HCT116 (cell line): ENCODE measurements around the gene TSPAN1. TPM values are rescaled to one million over a fixed set of nuclear protein-coding genes. Genes with fewer than 3 reads are reported as not detected.

Source experiments
- ATAC-seq: fragments of 200-7000 bp; cut with Tn5 transposase; 2 replicates; pipeline ENCODE4 v1.9.1; 2020; ENCODE audit warnings: mild to moderate bottlenecking, moderate library complexity
- BruUV-seq: library from RNA; stranded (reverse); fragments of 400-500 nt; replicated peaks from 2 replicates; lab custom pipeline; 2021; lab: Mats Ljungman, UMichigan
- CTCF ChIA-PET: fragments of 300-600 bp; sonication (Branson Sonifier 250); formaldehyde crosslinking; loops from one replicate; lab custom pipeline; 2021; ENCODE audit warnings: antibody characterized with exemption; lab: Charles Lee
- POLR2A ChIA-PET: fragments of 300-600, 350-600 bp; sonication (Branson Sonifier 250); formaldehyde crosslinking; loops from one replicate; lab custom pipeline; 2021; ENCODE audit warnings: antibody characterized with exemption; lab: Charles Lee
- RAD21 ChIA-PET, 2 experiments: fragments of 300-600 bp; sonication (Branson Sonifier 250); formaldehyde crosslinking; loops; one replicate each; lab custom pipeline; 2023; ENCODE audit warnings: low total read pairs in 2 of 2; ENCODE audit not compliant: uncharacterized antibody in 2 of 2, unreplicated experiment in 2 of 2, low non-redundant PET in 1 of 2; lab: Charles Lee
- DNase-seq: peaks from one replicate; pipeline ENCODE4 v3.0.0-alpha.2; 2010; ENCODE audit warnings: low read depth, low spot score
- H2AFZ ChIP-seq: fragments of 200-600 bp; shearing (Covaris generic), sonication (generic); 2 replicates; pipeline ENCODE4 v1.6.1; 2017; ENCODE audit warnings: low read depth, mixed run types, mixed read lengths, antibody characterized with exemption, low read length; ENCODE audit not compliant: poor library complexity, severe bottlenecking
- H3K27ac ChIP-seq: 2 replicates; pipeline ENCODE4 v1.5.1; 2012; ENCODE audit warnings: low read depth, low read length
- H3K27me3 ChIP-seq: fragments of 200-600 bp; sonication (generic); 2 replicates; pipeline ENCODE4 v1.6.1; 2016; ENCODE audit warnings: mixed run types, low read length, mixed read lengths; ENCODE audit not compliant: insufficient read depth
- H3K36me3 ChIP-seq, 2 experiments: fragments of 200-500 bp in 1 of 2; fragments of 200-600 bp in 1 of 2; sonication (Bioruptor generic) in 1 of 2; sonication (generic) in 1 of 2; 2 replicates each; pipeline versions ENCODE4 v1.5.1 to v1.6.1; 2014 to 2016; ENCODE audit warnings: low read length in 2 of 2, inconsistent platforms in 1 of 2, mixed read lengths in 1 of 2, mixed run types in 1 of 2; ENCODE audit not compliant: insufficient read depth in 2 of 2, control insufficient read depth in 1 of 2
- H3K4me1 ChIP-seq, 2 experiments: fragments of 200-600 bp in 1 of 2; sonication (generic) in 1 of 2; 2 replicates each; pipeline versions ENCODE4 v1.5.1 to v1.6.1; 2012 to 2017; ENCODE audit warnings: low read length in 2 of 2, inconsistent platforms in 1 of 2, mild to moderate bottlenecking in 1 of 2, mixed read lengths in 1 of 2, mixed run types in 1 of 2, moderate library complexity in 1 of 2; ENCODE audit not compliant: insufficient read depth in 2 of 2, control insufficient read depth in 1 of 2
- H3K4me2 ChIP-seq: fragments of 200-600 bp; sonication (generic); 2 replicates; pipeline ENCODE4 v1.6.1; 2017; ENCODE audit warnings: mixed run types, low read length, mixed read lengths
- H3K4me3 ChIP-seq, 2 experiments: fragments of 200-600 bp in 1 of 2; sonication (generic) in 1 of 2; replicated peaks in 1 of 2; 2 replicates each; pipeline ENCODE4 v1.5.1; 2011 to 2016; ENCODE audit warnings: low read length in 2 of 2, control low read depth in 1 of 2, low read depth in 1 of 2, mild to moderate bottlenecking in 1 of 2, mixed read lengths in 1 of 2, mixed run types in 1 of 2
- H3K79me2 ChIP-seq: fragments of 200-600 bp; sonication (generic); 2 replicates; pipeline ENCODE4 v1.6.1; 2017; ENCODE audit warnings: mild to moderate bottlenecking, mixed run types, low read length, moderate library complexity, mixed read lengths; ENCODE audit not compliant: insufficient read depth
- H3K9ac ChIP-seq: fragments of 200-600 bp; sonication (generic); 2 replicates; pipeline ENCODE4 v1.6.1; 2016; ENCODE audit warnings: low read length, mixed read lengths
- H3K9me2 ChIP-seq: fragments of 200-600 bp; sonication (generic), shearing (Covaris generic); 2 replicates; pipeline ENCODE4 v1.6.1; 2017; ENCODE audit warnings: mixed run types, mild to moderate bottlenecking, moderate library complexity; ENCODE audit not compliant: insufficient read depth
- H3K9me3 ChIP-seq, 2 experiments: fragments of 200-500 bp in 1 of 2; fragments of 200-600 bp in 1 of 2; sonication (Bioruptor generic) in 1 of 2; sonication (generic) in 1 of 2; 2 replicates each; pipeline ENCODE4 v1.6.1; 2014 to 2017; ENCODE audit warnings: low read length in 2 of 2, mixed read lengths in 2 of 2, inconsistent platforms in 1 of 2, low read depth in 1 of 2, mild to moderate bottlenecking in 1 of 2, mixed run types in 1 of 2, moderate library complexity in 1 of 2; ENCODE audit not compliant: control insufficient read depth in 1 of 2, insufficient read depth in 1 of 2
- H4K20me1 ChIP-seq: fragments of 200-600 bp; sonication (generic), shearing (Covaris generic); 2 replicates; pipeline ENCODE4 v1.6.1; 2017; ENCODE audit warnings: mixed run types, mild to moderate bottlenecking, moderate library complexity; ENCODE audit not compliant: insufficient read depth
- CBX3 ChIP-seq: IDR thresholded peaks from 2 replicates; pipeline ENCODE4 v1.6.1; 2012; ENCODE audit warnings: low read depth
- EGR1 ChIP-seq: IDR thresholded peaks from 2 replicates; pipeline ENCODE4 v1.6.1; 2012; ENCODE audit warnings: low read depth
- ELF1 ChIP-seq: IDR thresholded peaks from 2 replicates; pipeline ENCODE4 v1.6.1; 2012; ENCODE audit warnings: low read depth, borderline replicate concordance
- EZH2phosphoT487 ChIP-seq: fragments of 200-600 bp; IDR thresholded peaks from 2 replicates; pipeline ENCODE4 v1.6.1; 2018; ENCODE audit warnings: antibody characterized with exemption, borderline replicate concordance
- FOSL1 ChIP-seq: IDR thresholded peaks from 2 replicates; pipeline ENCODE4 v1.6.1; 2012; ENCODE audit warnings: low read depth
- JUND ChIP-seq: IDR thresholded peaks from 2 replicates; pipeline ENCODE4 v1.6.1; 2012
- POLR2A ChIP-seq: IDR thresholded peaks from 2 replicates; pipeline ENCODE4 v1.7.0; 2011; ENCODE audit warnings: borderline replicate concordance; ENCODE audit not compliant: insufficient read depth, insufficient read length; ENCODE audit errors: extremely low read depth
- POLR2AphosphoS5 ChIP-seq: IDR thresholded peaks from 2 replicates; pipeline ENCODE4 v1.6.1; 2011; ENCODE audit warnings: mild to moderate bottlenecking, low read depth, low read length, moderate library complexity
- SIN3A ChIP-seq: IDR thresholded peaks from 2 replicates; pipeline ENCODE4 v1.6.1; 2012; ENCODE audit warnings: low read depth
- SP1 ChIP-seq: IDR thresholded peaks from 2 replicates; pipeline ENCODE4 v1.6.1; 2012; ENCODE audit warnings: low read depth
- SRF ChIP-seq: IDR thresholded peaks from 2 replicates; pipeline ENCODE4 v1.6.1; 2012; ENCODE audit warnings: low read depth
- TCF7L2 ChIP-seq: IDR thresholded peaks from 2 replicates; pipeline ENCODE4 v1.7.0; 2011; ENCODE audit warnings: borderline replicate concordance, inconsistent platforms; ENCODE audit not compliant: insufficient read depth, insufficient read length; ENCODE audit errors: extremely low read depth
- ZFX ChIP-seq: fragments of 450-650 bp; IDR thresholded peaks from 2 replicates; pipeline ENCODE4 v1.6.1; 2017
- ZNF274 ChIP-seq: fragments of 200-500 bp; sonication (Bioruptor generic); IDR thresholded peaks from 2 replicates; pipeline ENCODE4 v1.6.1; 2014; ENCODE audit warnings: mild to moderate bottlenecking, low read depth, low read length, inconsistent platforms
- intact Hi-C: fragments of 100-400 bp; cut with micrococcal nuclease; formaldehyde crosslinking; loops from 2 replicates; pipeline ENCODE4 v1.10.0; 2022
- total RNA-seq: library from RNA; stranded (reverse); gene quantifications from one replicate; pipeline ENCODE4 v1.2.1, GENCODE V29; 2021; ENCODE audit not compliant: unreplicated experiment
- TF ChIP-seq, protein P1 (sequence below): IDR thresholded peaks from 2 replicates; pipeline ENCODE4 v1.6.1; 2012
- TF ChIP-seq, protein P2 (sequence below): IDR thresholded peaks from 2 replicates; pipeline ENCODE4 v1.6.1; 2011; ENCODE audit warnings: mild to moderate bottlenecking, low read length, moderate library complexity; ENCODE audit not compliant: insufficient replicate concordance; ENCODE audit errors: extremely low read depth
- TF ChIP-seq, protein P3 (sequence below), 3 experiments: fragments of 200-600 bp in 1 of 3; sonication (generic) in 1 of 3; IDR thresholded peaks in 2 of 3; conservative IDR thresholded peaks in 1 of 3; 2 replicates each; pipeline ENCODE4 v1.5.1; 2012 to 2017; ENCODE audit warnings: low read depth in 2 of 3, low read length in 2 of 3, antibody characterized with exemption in 1 of 3, borderline replicate concordance in 1 of 3, control low read depth in 1 of 3, mild to moderate bottlenecking in 1 of 3, mixed read lengths in 1 of 3, mixed run types in 1 of 3, moderate library complexity in 1 of 3; ENCODE audit not compliant: insufficient read depth in 1 of 3

The TSPAN1 gene
- total RNA-seq, 1 experiment from 2014 or later, result 9.9 TPM

DNA sequence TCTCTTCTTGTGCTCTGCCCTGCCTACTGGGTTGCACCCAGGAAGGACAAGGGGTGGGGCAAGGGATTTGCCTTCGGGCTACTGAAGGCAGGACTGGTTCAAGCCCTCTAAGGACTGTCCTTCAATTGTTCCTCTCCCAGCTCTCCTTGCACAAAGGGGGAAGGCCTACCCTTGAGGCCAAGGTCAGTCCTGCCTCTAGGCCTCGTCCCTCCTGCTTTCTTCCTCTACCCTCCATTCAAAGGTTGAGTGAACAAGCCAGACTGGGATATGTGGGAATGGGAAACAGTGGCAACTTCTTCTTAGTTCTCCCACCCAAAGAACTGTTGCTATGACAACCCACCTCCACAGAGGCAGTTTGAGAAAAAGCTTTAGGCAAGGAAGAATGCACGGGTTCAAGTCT is 30.9 kb downstream of the TSPAN1 start:
- H3K79me2 ChIP-seq, result no peaks in the 10 kb centered on the region
- H3K4me2 ChIP-seq, result no peak overlapping the region; the same call in 1 of the 2 replicates
- H3K9ac ChIP-seq, result no peak overlapping the region
- no peak overlapping the region for H2AFZ ChIP-seq
- DNase-seq (no peak), ATAC-seq (peak; percentile 40)
- ChIA-PET RAD21 (no interaction called here), POLR2A (no interaction called here), CTCF (interaction anchor here (1.2 kb wide), 1 partner anchor 18 kb away, joined by 3 read pairs; no protein-coding TSS in a partner anchor)
- H3K9me2 ChIP-seq, result no peaks in the 10 kb centered on the region
- H3K4me3 ChIP-seq, result no peak overlapping the region
- no peaks in the 10 kb centered on the region for H3K27me3 ChIP-seq
- H4K20me1 ChIP-seq, result no peaks in the 10 kb centered on the region
- TF ChIP-seq EGR1 (no peak), SP1 (no peak), POLR2AphosphoS5 (no peak), EZH2phosphoT487 (no peak), SIN3A (no peak), CBX3 (no peak), POLR2A (no peak), ELF1 (no peak), TCF7L2 (no peak), ZNF274 (no peak), ZFX (no peak), JUND (no peak), FOSL1 (no peak), SRF (no peak)
- TF ChIP-seq, protein P1, sequence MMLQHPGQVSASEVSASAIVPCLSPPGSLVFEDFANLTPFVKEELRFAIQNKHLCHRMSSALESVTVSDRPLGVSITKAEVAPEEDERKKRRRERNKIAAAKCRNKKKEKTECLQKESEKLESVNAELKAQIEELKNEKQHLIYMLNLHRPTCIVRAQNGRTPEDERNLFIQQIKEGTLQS, result no peak
- TF ChIP-seq, protein P2, sequence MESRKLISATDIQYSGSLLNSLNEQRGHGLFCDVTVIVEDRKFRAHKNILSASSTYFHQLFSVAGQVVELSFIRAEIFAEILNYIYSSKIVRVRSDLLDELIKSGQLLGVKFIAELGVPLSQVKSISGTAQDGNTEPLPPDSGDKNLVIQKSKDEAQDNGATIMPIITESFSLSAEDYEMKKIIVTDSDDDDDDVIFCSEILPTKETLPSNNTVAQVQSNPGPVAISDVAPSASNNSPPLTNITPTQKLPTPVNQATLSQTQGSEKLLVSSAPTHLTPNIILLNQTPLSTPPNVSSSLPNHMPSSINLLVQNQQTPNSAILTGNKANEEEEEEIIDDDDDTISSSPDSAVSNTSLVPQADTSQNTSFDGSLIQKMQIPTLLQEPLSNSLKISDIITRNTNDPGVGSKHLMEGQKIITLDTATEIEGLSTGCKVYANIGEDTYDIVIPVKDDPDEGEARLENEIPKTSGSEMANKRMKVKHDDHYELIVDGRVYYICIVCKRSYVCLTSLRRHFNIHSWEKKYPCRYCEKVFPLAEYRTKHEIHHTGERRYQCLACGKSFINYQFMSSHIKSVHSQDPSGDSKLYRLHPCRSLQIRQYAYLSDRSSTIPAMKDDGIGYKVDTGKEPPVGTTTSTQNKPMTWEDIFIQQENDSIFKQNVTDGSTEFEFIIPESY, result no peak
- TF ChIP-seq, protein P3, sequence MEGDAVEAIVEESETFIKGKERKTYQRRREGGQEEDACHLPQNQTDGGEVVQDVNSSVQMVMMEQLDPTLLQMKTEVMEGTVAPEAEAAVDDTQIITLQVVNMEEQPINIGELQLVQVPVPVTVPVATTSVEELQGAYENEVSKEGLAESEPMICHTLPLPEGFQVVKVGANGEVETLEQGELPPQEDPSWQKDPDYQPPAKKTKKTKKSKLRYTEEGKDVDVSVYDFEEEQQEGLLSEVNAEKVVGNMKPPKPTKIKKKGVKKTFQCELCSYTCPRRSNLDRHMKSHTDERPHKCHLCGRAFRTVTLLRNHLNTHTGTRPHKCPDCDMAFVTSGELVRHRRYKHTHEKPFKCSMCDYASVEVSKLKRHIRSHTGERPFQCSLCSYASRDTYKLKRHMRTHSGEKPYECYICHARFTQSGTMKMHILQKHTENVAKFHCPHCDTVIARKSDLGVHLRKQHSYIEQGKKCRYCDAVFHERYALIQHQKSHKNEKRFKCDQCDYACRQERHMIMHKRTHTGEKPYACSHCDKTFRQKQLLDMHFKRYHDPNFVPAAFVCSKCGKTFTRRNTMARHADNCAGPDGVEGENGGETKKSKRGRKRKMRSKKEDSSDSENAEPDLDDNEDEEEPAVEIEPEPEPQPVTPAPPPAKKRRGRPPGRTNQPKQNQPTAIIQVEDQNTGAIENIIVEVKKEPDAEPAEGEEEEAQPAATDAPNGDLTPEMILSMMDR (IDR thresholded peaks at IDR 0.05 in 2 of 3, conservative IDR thresholded peaks at IDR 0.05 in 1 of 3; ENCODE audit: borderline replicate concordance in 1 of 3, insufficient read depth in 1 of 3, low read depth in 2 of 3, low read length in 2 of 3), result no peak
- H3K9me3 ChIP-seq, result no peaks in the 10 kb centered on the region
- H3K27ac ChIP-seq, result no peak overlapping the region
- H3K4me1 ChIP-seq, result peaks cover 0 to 8% of the 10 kb centered on the region in 2 experiments; a peak in 2 of 4 replicates
- H3K36me3 ChIP-seq, result no peaks in the 10 kb centered on the region
- intact Hi-C loops, result no loop called here
- no TSS peak for BruUV-seq
